GM21576 (cell line): Measurements from ENCODE around the gene RAB17.
A peak's percentile ranks its signal among the peaks of the same experiment; 100 is the strongest.

Experiments used
- ATAC-seq: cut with Tn5 transposase; IDR thresholded peaks from one replicate; pipeline ENCODE4 v1.9.1; 2021; ENCODE audit warnings: mild to moderate bottlenecking, moderate library complexity; ENCODE audit not compliant: unreplicated experiment

Gene RAB17

DNA sequence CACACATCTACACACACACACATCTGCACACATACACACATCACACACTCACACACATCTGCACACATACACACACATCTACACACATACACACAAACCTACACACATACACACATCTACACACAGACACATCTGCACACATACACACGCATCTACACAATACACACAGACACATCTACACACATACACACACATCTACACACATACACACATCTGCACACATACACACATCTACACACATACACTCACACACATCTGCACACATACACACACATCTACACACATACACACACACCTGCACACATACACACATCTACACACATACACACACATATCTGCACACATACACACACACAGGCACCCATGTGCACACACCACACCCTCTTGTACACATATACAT, 24.6 kb downstream of the RAB17 start:
- ATAC-seq, result no peak

DNA sequence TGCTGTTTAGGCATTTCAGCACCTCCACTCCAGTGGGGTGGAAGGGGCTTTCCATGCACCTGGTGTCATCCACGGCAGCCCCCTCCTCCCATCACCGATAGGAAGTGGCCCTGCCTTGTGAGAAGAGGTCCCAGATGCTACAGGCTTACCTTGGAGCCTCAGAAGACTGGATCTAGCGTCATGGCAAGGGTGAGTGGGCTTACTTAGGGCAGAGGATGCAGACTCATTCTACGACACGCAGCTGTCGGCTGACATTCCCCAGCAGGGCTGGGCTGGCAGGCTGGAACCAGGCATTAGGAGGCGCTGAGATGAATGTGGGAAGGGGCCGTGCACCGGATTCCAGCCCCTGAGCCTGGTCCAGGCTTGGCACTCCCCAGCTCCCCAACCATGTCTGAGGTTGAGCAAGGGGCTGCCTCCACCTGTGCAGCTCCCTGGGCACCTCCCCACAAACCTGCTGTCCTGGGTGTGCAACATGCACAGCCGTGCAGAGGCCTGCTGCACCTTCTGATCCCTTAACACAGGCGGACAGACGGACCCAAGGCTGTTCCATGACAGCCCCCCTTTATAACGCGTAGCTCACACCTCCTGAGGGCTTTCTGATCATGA, 25.9 kb downstream of the RAB17 start:
- no peak for ATAC-seq

DNA sequence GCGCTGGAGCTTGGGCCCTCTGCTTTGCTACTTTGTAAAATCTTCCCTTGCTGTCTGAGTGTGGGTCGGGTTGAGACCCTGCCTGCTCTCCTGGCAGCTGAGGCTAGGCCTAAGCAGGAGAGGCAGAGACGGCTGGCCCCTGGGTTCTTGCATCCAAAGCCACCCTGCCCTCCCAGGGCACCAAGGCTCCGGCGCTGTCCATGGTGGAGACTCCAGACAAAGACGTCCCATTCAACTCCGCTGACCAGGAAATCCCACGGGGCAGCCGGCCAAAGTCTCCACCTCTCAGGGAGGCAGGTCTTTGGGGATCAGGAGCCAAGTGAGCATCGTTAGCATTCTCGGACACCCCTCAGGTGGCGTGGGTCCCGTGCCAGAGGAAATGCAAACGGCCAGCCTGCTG, 26.7 kb downstream of the RAB17 start:
- no peak for ATAC-seq

DNA sequence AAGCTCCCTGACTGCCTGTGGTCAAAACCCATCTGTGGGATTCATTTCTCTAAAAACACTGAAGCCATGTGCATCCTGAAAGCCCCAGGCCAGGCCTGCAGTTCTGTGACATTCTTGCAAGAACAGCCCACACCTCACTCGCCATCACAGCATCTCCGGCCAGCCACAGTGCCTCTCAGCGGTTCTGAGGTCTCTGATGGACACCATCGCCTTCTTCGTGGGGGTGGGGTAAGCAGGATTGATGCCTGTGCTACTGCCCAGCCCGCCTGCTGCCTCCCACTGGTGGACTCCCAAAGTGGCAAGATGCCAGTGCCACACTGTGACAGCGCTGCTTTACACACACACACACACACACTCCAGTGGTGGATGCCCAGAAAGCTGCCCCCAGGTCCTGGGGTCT, 29.3 kb downstream of the RAB17 start:
- ATAC-seq, result no peak

DNA sequence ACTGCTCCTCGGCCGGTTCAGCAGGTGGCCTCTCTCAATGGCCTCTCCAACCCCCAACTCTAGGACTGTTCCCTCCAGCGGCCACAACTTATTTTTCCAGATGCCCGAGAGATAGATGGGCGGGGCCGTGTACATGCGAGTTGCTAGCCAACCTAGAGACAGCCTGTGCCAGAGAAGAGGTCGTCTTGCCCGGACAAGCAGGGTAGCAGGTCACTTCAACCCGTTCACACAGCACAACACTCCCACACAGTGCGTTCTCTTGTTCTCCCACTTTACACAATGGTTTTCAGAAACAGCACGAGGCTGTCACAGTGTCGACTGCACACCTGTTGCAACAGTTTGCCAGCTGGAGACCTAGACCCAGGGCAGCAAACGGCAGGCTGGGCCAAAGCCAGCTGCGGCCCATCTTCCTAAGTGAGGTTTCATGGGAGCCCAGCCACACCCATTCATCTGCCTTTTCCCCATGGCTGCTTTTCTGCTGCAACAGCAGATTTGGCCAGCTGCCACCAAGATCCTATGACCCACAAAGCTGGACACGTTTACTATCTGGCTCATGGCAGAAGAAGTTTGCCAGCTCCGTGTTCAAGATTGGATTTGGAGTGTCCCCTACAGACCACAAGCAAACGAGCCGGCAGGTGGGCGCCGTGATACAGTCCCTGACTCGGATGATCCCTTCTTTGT, 31.4 kb downstream of the RAB17 start:
- no peak for ATAC-seq

DNA sequence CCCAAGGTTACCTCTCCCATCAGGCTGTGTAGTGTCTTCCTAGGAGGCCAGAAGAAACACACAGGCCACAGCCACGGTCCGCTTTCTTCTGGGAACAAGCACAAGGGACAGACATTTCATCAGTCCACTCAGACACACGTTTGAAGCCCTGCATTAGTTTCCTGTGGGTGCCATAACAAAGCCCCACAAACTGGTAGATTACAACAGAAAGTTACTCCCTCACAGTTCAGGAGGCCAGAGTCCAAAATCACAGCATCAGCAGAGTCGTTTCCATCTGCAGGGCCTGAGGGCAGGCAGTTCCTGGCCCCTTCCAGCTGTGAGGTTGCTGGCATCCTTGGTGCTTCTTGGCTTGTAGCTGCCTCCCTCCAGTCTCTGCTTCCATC, 32.9 kb downstream of the RAB17 start:
- ATAC-seq, result peak; percentile 36

DNA sequence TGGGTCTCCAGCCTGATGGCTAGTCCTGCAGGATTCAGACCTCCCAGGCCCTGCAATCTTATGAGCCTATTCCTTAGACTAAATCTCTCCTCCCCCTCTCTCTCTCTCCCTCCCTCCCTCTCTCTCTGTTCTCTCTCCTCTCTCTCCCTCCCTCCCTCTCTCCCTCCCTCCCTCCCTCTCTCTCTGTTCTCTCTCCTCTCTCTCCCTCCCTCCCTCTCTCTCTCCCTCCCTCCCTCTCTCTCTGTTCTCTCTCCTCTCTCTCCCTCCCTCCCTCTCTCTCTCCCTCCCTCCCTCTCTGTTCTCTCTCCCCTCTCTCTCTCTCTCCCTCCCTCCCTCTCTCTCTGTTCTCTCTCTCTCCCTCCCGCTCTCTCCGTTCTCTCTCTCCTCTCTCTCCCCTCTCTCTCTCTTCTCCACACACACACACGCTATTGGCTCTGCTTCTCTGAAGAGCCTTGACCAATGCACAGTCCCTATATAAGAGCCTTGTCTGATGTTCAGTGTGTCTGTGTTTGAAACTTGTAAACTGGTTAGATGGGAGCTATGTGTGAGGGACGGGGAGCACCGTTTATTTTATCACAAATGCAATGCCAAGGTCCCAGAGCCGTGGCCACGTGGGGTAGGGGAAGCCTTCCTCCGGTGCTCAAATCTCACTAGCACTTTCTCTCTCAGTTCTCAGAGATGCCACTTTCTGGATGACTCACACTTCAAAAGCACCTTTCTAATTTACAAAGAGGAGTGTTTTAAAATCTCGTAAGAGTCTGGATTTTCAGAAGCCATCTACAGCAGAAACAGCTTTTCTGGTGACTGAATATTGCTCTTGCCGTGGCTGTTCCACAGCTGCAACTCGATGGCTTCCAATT, 33.5 kb downstream of the RAB17 start:
- peak; percentile 95 for ATAC-seq

DNA sequence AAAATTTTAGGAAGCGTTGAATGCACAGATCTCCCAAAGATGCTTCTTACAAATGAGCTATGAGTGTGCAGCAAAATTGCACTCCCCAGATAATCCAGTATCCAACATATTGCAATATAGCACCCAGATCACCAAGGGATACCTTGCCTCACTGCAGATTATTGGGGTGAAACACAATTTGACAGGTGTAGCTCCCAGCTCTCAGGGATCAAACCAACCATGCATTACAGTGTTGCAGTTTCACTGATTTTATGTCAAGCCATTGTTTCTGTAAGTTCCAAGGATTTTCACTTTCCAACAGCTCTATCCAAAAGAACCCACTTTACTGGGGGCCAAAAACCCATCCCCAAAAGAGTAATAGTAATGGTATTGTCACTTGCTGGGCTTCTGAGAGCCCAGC, 35.0 kb downstream of the RAB17 start:
- no peak for ATAC-seq

DNA sequence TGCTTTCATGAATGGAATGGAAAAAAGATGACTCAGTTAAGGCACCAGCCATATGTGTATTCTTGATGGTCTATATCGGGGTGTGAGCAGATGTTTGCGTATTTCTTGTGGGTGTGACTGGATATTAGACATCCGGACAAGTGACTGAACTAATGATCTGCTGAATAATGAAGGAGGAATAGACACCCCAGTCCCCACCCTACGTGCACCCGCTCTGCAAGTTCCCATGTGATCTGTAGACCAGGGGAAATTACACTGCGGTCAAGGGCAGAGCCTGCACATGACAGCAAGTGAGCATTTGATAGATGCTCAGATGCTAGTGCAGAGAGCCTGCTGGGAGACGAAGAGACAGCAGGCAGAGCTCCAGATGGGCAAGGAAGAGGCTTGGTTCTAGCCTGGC, 36.6 kb downstream of the RAB17 start:
- ATAC-seq, result no peak

DNA sequence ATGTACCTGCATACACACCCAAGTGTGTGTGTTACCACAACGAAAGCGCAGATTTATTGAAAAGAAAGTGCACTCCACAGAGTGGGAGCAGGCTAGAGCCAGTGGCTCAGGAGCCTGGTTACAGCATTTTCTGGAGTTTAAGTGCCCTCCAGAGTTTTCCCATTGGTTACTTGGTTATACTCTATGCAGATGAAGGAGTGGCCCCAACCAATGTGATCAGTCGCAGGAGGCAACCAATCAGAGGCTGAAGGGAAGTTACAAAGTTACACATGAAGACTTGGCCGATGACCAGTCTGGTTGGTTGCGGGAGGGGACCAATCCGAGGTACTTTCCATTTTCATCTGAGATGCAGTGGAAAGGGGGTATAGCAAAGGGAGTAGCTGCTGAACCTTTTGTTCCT, 37.6 kb downstream of the RAB17 start:
- ATAC-seq, result no peak

DNA sequence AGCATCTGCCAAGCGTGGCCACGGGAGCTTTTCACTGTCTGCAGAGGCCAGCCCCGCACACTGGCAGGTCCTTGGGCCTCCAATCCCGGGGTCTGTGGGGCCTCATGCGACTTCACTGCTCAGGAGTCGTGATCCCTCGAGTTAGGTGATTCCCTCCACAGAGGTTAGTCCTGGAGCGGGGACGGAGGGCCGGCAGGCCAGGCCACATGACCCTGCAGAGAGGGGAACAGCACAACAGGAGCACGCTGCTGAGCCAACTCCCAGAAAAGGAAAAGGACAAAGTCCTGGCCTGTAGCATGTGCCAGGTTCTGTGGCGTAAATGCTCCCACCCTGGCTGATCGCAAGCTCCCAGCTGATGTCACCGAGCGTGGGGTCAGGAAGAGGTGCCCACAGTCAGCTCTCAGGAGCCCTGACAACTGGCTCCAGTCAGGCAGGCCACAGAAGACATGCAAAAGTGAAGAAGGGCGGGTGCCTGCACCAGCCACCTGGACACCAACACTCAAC, 39.4 kb downstream of the RAB17 start:
- no peak for ATAC-seq

DNA sequence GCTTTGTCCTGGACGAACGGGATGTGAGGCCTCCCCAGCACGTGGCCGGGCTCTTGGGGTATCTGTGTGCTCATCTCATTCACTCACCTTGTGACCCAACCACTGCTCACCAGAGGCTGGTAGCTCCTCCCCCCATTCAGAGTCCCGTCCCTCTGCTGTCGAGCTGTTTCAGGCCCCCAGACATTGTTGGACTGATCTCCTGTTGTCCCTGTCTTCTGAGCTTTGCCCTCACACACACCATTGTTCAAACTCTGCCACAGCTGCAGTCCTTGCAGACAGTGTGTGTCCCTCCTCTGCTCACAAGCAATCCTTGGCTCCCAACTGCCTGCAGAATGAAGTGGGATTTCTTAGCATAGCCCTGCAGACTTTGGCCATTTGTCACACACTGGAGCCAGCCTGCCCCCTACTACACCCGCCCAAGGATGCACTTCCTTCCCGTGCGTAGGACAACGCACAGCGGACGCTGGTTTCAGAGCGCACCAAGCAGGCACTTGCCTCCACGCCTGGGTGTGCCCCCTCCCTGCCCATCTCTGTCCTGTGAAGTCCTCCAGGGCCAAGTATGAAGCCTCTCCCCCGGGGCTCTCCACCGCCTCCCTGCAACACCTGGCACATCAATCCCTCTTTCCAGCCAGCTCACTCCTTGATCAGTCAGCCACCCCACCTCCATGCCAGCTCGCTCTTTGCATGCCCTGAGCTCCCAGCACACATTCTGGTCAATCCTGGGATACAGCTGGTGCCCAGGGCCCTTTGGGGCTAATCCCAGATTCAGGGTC, 40.7 kb downstream of the RAB17 start:
- no peak for ATAC-seq

DNA sequence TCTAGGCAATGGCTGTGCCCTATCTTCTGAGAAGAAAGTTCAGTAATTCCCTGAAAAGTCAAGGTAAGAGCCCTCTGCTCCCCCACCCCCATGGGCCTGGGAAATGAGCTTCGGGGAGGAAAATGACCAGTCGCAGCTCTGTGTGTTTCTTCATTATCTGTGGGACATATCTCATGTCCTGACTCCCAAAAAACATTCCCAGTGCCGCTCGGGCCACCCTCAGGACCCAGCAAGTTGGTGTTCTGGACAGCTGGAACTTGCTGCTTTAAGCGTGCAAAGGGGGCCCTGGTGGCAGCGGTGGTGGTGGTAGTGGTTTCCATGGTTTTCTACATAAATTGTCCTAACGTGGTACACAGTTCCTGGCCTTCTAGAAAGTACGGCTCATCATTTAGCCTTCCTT, 41.3 kb downstream of the RAB17 start:
- no peak for ATAC-seq

DNA sequence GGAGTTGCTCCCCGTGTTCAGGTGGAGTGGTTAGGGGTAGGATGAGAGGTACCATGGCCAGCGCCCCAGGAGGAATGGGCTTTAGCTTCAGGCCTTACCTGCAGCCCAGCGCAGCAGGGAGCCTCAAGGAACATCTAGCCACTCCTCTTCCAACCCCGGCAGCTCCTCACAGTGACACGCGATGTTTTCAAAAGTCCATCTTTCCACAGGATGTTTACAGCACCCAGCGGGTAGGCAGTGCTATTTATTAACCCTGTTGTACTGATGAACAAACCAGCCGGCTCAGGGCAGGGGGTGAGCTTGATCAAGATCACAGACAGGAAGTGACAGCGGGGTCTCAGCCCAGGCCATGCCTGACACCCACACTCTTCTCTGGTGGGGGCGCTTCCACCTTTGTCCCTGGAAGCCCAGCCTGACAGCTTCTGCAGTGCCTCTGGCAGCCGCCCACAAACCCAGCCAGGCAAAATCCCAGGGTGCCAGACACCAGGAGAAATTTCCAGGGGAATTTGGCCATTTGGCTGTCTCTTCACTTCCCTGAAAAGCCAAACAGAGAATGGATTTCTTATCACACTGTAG, 42.6 kb downstream of the RAB17 start:
- no peak for ATAC-seq

DNA sequence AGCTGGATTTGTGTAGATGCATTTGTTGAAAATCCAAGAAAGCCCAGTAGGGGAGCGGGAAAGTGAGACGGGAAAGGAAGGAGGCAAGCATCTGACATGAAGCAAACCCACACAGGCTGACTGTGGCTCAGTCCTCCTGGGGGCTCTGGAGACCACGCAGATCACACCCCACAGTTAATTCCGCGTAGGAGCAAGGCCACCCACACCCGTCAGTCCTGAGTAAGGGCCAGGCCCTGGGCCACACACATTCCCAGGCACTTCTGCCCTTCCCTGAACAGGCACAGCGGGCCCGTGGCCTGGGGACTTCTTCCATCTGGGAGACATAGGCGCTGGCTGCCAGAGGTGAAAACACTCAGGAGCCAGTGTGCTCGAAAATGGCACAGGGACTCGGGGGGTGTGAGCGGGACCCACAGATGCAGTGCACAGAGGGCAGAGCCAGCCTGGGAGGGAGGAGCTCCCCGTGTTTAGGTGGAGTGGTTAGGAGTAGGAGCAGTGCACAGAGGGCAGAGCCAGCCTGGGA, 43.6 kb downstream of the RAB17 start:
- ATAC-seq, result no peak

DNA sequence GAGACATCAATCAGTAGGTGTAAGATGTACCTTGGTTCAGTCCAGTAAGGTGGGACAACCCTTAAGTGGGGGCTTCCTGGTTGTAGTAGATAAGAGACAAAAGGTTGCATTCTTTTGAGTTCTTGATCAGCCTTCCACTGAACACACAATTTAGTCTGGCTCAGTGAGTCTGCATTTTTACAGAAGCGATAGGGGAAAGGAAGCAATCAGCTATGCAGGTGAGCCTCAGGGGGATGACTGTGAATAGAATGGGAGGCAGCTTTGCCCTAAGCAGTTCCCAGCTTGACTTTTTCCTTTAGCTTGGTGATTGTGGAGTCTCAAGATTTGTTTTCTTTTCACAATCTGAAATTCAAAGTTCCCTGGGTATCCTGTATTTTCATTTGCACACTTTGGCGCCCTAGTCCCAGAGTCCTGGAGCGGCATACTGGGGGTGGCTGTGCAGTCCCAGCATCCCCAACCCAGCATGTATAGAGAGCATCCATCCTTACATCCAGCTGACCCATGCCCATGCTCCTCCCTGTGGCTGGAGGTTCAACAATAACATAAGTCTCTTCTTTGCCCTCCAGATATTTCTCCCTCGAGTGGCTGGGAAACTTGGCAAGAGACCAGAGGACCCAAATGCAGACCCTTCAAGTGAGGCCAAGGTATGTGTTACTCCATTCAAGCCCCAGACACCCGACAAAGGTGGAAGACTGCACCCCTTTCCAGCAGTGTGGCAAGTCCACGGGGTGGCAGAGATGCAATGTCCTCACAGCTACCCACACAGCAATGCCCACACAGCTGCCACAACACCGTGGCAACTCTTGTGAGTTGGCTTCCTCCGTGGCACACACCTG, 44.3 kb downstream of the RAB17 start:
- no peak for ATAC-seq

DNA sequence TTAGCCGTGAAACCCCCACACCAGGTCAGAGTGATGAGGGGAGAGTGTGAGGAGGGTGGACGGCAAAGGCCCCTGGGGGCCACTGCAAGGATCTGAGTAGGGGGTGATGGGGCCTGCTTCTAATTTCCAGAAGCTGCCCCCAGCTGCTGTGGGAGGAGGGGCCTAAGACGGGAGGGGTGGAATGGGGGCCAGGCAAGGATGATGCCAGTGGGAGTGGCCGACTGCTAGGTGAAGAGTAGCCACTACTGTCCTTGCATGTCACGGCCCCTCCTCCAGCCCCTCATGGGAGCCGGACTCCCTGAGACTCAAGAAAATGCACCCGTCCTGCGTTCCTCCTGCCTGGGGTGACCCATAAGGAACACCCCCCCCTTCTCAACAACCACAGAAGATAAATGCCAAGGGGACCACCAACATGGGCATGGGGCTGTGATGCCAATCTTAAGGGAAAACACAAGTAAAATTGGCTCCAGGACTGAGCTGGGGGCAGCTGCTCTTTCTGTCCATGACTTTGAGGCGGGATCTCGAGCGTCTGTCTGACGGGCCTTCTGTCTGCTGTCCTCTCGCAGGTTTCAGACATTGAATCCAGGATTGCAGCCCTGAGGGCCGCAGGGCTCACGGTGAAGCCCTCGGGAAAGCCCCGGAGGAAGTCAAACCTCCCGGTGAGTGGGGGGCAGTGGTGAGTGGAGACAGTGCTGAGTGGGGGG, 48.4 kb downstream of the RAB17 start:
- no peak for ATAC-seq

DNA sequence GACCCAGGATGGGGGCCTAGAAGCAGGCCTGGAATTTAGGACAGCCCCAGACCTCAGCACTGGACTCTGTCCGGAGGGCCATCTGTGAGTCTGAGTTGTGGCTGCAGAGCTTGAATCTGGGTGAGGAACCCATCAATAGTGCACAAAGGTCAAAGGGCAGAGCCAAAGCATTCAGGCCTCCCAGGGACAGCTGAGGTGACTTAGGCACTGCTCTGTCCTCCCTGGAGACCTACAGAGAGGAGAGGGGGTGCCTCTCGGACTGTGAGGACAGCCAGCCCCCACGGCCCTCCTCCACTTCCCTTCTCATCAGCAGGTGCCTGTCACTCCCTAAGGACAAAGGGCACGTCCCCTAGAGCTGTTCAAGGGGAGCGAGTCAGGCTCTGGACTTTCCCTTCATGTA, 49.3 kb downstream of the RAB17 start:
- ATAC-seq, result no peak

DNA sequence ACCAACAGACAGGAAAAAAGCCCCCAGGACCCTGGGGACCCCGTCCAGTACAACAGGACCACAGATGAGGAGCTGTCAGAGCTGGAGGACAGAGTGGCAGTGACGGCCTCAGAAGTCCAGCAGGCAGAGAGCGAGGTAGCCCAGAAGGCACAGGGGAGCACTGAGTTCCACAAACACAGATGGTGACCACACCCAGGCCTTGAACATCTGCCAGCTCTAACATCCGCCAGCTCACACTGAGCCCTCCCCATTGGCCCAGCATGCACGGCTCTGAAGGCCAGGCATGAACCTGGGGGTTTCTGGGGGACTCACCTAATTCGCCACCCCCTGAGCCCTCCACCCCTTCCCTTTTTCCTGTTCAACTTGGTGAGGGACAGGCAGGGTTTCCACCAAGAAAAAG, 49.7 kb downstream of the RAB17 start:
- ATAC-seq, result no peak
